ENCODE measurements around the gene PID1. TPM values are rescaled to one million over a fixed set of nuclear protein-coding genes. Genes with fewer than 3 reads are reported as not detected.

The PID1 gene
- polyA plus RNA-seq, 1 of the 3 experiments (the other 2 are of a cell fraction) = 0.16 TPM

GRCh38 chr2:229170916-229171315, 100.2 kb downstream of the PID1 start:
- Histone ChIP-seq H3F3A (replicated peaks; ENCODE audit: insufficient read depth) (no peaks in the 10 kb centered on the region), H3K4me2 (no peak overlapping the region), H3K9me2 (no peaks in the 10 kb centered on the region), H4K20me1 (ENCODE audit: insufficient read depth) (no peaks in the 10 kb centered on the region), H3K36me3 (replicated peaks in 1 of 2; ENCODE audit: control insufficient read depth in 1 of 2, insufficient read depth in 2 of 2, low read length in 1 of 2) (no peaks in the 10 kb centered on the region), H3K27me3 (ENCODE audit: insufficient read depth) (no peaks in the 10 kb centered on the region), H3K79me2 (ENCODE audit: insufficient read depth) (no peaks in the 10 kb centered on the region), H2AFZ (ENCODE audit: low read depth) (no peak overlapping the region), H3K4me3 (ENCODE audit: low read depth in 2 of 2, low read length in 1 of 2) (no peak overlapping the region), H3K27ac (ENCODE audit: low read depth in 2 of 2, low read length in 1 of 2) (no peak overlapping the region), H3K9ac (no peak overlapping the region), H3K4me1 (ENCODE audit: control insufficient read depth in 1 of 2, insufficient read depth in 2 of 2, low read depth in 1 of 2, low read length in 1 of 2) (no peaks in the 10 kb centered on the region; a peak in 1 of 4 replicates), H3K9me3 (no peaks in the 10 kb centered on the region)
- POLR2A ChIA-PET = no interaction called here
- CTCF ChIA-PET = no interaction called here
- TF ChIP-seq MAX (IDR thresholded peaks at IDR 0.05; ENCODE audit: low read depth) (no peak), ELF1 (IDR thresholded peaks at IDR 0.05) (no peak), SMC3 (IDR thresholded peaks at IDR 0.05; ENCODE audit: low read depth, low read length) (no peak), EZH2phosphoT487 (IDR thresholded peaks at IDR 0.05; ENCODE audit: borderline replicate concordance, low read depth) (no peak), MEF2A (IDR thresholded peaks at IDR 0.05; ENCODE audit: borderline replicate concordance, low read depth) (no peak), GATA2 (CRISPR knock-in tag; IDR thresholded peaks at IDR 0.05) (no peak), PBX3 (IDR thresholded peaks at IDR 0.05) (no peak), CTCF (IDR thresholded peaks at IDR 0.05) (no peak), RAD21 (IDR thresholded peaks at IDR 0.05; ENCODE audit: low read length) (no peak), TAF1 (IDR thresholded peaks at IDR 0.05; ENCODE audit: borderline replicate concordance, low read depth, low read length) (no peak)
- no peak for DNase-seq
- 74% methylated on average over 3 of the region's 3 CpGs for WGBS (ENCODE audit: low lambda C conversion rate)

GRCh38 chr2:229170171-229170570, 100.9 kb downstream of the PID1 start:
- Histone ChIP-seq H4K20me1 (ENCODE audit: insufficient read depth) (no peaks in the 10 kb centered on the region), H3F3A (replicated peaks; ENCODE audit: insufficient read depth) (no peaks in the 10 kb centered on the region), H3K9me3 (no peaks in the 10 kb centered on the region), H3K27ac (ENCODE audit: low read depth in 2 of 2, low read length in 1 of 2) (no peak overlapping the region), H3K4me3 (ENCODE audit: low read depth in 2 of 2, low read length in 1 of 2) (no peak overlapping the region), H3K4me2 (no peak overlapping the region), H3K4me1 (ENCODE audit: control insufficient read depth in 1 of 2, insufficient read depth in 2 of 2, low read depth in 1 of 2, low read length in 1 of 2) (no peaks in the 10 kb centered on the region; a peak in 1 of 4 replicates), H3K79me2 (ENCODE audit: insufficient read depth) (no peaks in the 10 kb centered on the region), H3K9me2 (no peaks in the 10 kb centered on the region), H3K9ac (no peak overlapping the region), H2AFZ (ENCODE audit: low read depth) (no peak overlapping the region), H3K36me3 (replicated peaks in 1 of 2; ENCODE audit: control insufficient read depth in 1 of 2, insufficient read depth in 2 of 2, low read length in 1 of 2) (no peaks in the 10 kb centered on the region), H3K27me3 (ENCODE audit: insufficient read depth) (no peaks in the 10 kb centered on the region)
- no peak for TF ChIP-seq ZBTB33 (IDR thresholded peaks at IDR 0.05; ENCODE audit: borderline replicate concordance, low read depth)
- no peak for TF ChIP-seq MEF2A (IDR thresholded peaks at IDR 0.05; ENCODE audit: borderline replicate concordance, low read depth)
- no peak for DNase-seq
- POLR2A ChIA-PET = no interaction called here
- CTCF ChIA-PET = interaction anchor here (1.3 kb wide), 1 partner anchor 20 kb away, joined by 3 read pairs; no protein-coding TSS in a partner anchor
- 9% methylated on average over 2 of the region's 2 CpGs for WGBS (ENCODE audit: low lambda C conversion rate)
